ENCODE results near the gene MMGT1. TPM values are rescaled to one million over a fixed set of nuclear protein-coding genes. Genes with fewer than 3 reads are reported as not detected.
"Not testable (repeated sequence)": the region's sequence is repeated elsewhere in the genome, so short reads cannot be mapped to it uniquely, and the experiment has no call there.

Gene MMGT1
- total RNA-seq, 2 experiments from 2014 or later: 8.9 to 17.0 TPM

DNA sequence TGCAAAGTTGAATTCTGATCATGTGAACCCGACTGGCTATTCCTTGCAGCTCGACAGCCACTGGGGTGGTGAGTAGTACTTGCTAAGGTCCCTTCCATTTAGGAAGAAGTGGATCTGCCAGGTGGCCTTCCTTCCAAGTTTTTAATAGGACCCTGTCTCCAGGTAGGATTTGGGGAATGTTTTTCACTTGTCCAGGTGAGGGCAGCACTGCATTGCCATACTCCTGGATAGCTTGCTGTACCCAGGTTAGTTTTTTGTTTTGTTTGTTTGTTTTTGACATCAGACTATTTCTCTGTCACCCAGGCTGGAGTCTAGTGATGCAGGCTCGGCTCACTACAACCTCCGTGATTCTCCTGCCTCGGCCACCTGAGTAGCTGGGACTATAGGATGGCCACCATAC, 50.4 kb downstream of the MMGT1 start:
- Histone ChIP-seq H3K4me2 (ENCODE audit: low read length) (no peak overlapping the region), H3K36me3 (ENCODE audit: insufficient read depth, low read length) (no peaks in the 10 kb centered on the region), H3K9me3 (ENCODE audit: low read length) (no peaks in the 10 kb centered on the region), H3K79me2 (ENCODE audit: insufficient read depth, low read depth, low read length) (no peaks in the 10 kb centered on the region), H3K4me1 (ENCODE audit: insufficient read depth, low read length, poor library complexity, severe bottlenecking) (no peaks in the 10 kb centered on the region), H3K4me3 (ENCODE audit: low read depth, low read length, poor library complexity, severe bottlenecking) (no peak overlapping the region), H4K20me1 (ENCODE audit: insufficient read depth, low read length) (no peaks in the 10 kb centered on the region), H2AFZ (ENCODE audit: low read length) (no peak overlapping the region), H3K27ac (ENCODE audit: low read depth, low read length, poor library complexity, severe bottlenecking) (no peak overlapping the region), H3K9me2 (ENCODE audit: insufficient read depth, low read length) (no peaks in the 10 kb centered on the region)
- POLR2A ChIA-PET: no interaction called here
- BruUV-seq (replicated peaks): no TSS peak
- CTCF ChIA-PET (ENCODE audit: unreplicated experiment): no interaction called here
- peak; percentile 0 for DNase-seq (ENCODE audit: low spot score)
- intact Hi-C loops (cut with micrococcal nuclease; ENCODE audit: unreplicated experiment): no loop called here
- no peak for TF ChIP-seq EZH2phosphoT487 (IDR thresholded peaks at IDR 0.05; ENCODE audit: borderline replicate concordance, low read depth, low read length)
- peak; percentile 54 for TF ChIP-seq CTCF (conservative IDR thresholded peaks at IDR 0.05; ENCODE audit: low read length)

DNA sequence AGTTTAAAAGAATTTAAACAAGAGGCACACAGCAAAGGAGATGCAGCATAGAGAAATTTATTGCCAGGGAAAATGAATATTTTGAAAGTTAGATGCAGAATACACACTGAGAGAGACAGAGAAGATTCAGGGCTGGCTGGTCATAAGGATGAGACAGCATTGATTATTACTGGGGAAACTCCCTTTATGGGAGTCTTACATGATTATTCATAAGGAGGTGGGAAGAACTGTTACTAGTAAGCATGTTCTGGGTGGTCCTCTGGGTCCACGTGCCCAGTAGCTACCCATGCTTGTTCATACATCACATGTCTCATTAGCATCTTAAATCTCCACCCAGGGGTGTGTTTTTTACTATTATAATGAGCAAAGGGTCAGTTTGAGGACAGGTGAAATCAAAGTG, 53.3 kb downstream of the MMGT1 start:
- H3K4me1 ChIP-seq (ENCODE audit: insufficient read depth, low read length, poor library complexity, severe bottlenecking); POLR2A ChIA-PET; intact Hi-C loops (cut with micrococcal nuclease; ENCODE audit: unreplicated experiment); BruUV-seq (replicated peaks); H3K27ac ChIP-seq (ENCODE audit: low read depth, low read length, poor library complexity, severe bottlenecking); H3K36me3 ChIP-seq (ENCODE audit: insufficient read depth, low read length); H2AFZ ChIP-seq (ENCODE audit: low read length); H3K4me3 ChIP-seq (ENCODE audit: low read depth, low read length, poor library complexity, severe bottlenecking); DNase-seq (ENCODE audit: low spot score); H3K4me2 ChIP-seq (ENCODE audit: low read length); H3K9me2 ChIP-seq (ENCODE audit: insufficient read depth, low read length); H3K9me3 ChIP-seq (ENCODE audit: low read length); H4K20me1 ChIP-seq (ENCODE audit: insufficient read depth, low read length); CTCF ChIA-PET (ENCODE audit: unreplicated experiment); H3K79me2 ChIP-seq (ENCODE audit: insufficient read depth, low read depth, low read length): not testable (repeated sequence)

GRCh38 chrX:135914404-135914803, 59.4 kb downstream of the MMGT1 start:
- no peaks in the 10 kb centered on the region for H3K9me3 ChIP-seq (ENCODE audit: low read length)
- POLR2A ChIA-PET: no interaction called here
- H4K20me1 ChIP-seq (ENCODE audit: insufficient read depth, low read length): no peaks in the 10 kb centered on the region
- DNase-seq (ENCODE audit: low spot score): no peak
- intact Hi-C loops (cut with micrococcal nuclease; ENCODE audit: unreplicated experiment): no loop called here
- TF ChIP-seq EZH2phosphoT487 (IDR thresholded peaks at IDR 0.05; ENCODE audit: borderline replicate concordance, low read depth, low read length): no peak
- no peak for TF ChIP-seq CTCF (conservative IDR thresholded peaks at IDR 0.05; ENCODE audit: low read length)
- CTCF ChIA-PET (ENCODE audit: unreplicated experiment): no interaction called here
- no peak overlapping the region for H3K27ac ChIP-seq (ENCODE audit: low read depth, low read length, poor library complexity, severe bottlenecking)
- H2AFZ ChIP-seq (ENCODE audit: low read length): no peak overlapping the region
- H3K4me1 ChIP-seq (ENCODE audit: insufficient read depth, low read length, poor library complexity, severe bottlenecking): no peaks in the 10 kb centered on the region
- H3K4me2 ChIP-seq (ENCODE audit: low read length): no peak overlapping the region
- H3K36me3 ChIP-seq (ENCODE audit: insufficient read depth, low read length): no peaks in the 10 kb centered on the region
- no peaks in the 10 kb centered on the region for H3K9me2 ChIP-seq (ENCODE audit: insufficient read depth, low read length)
- H3K79me2 ChIP-seq (ENCODE audit: insufficient read depth, low read depth, low read length): no peaks in the 10 kb centered on the region
- H3K4me3 ChIP-seq (ENCODE audit: low read depth, low read length, poor library complexity, severe bottlenecking): no peak overlapping the region
- BruUV-seq (replicated peaks): no TSS peak

Other genes starting within 250 kb of the MMGT1 start
- not detected in 2 replicates for gene CT45A3, start 205.8 kb downstream of the MMGT1 start, total RNA-seq (2014; rRNA removed; shearing (Covaris generic))
- gene CT45A3, start 205.8 kb downstream of the MMGT1 start, total RNA-seq (2022): not detected in 2 replicates
- not detected in 2 replicates for gene CT45A5, start 188.5 kb downstream of the MMGT1 start, total RNA-seq (2014; rRNA removed; shearing (Covaris generic))
- gene CT45A5, start 188.5 kb downstream of the MMGT1 start, total RNA-seq (2022): not detected in 2 replicates
- gene CT45A6, start 171.2 kb downstream of the MMGT1 start, total RNA-seq (2014; rRNA removed; shearing (Covaris generic)): not detected in 2 replicates
- not detected in 2 replicates for gene CT45A6, start 171.2 kb downstream of the MMGT1 start, total RNA-seq (2022)
- not detected in 2 replicates for gene CT45A2, start 154.0 kb downstream of the MMGT1 start, total RNA-seq (2014; rRNA removed; shearing (Covaris generic))
- gene CT45A2, start 154.0 kb downstream of the MMGT1 start, total RNA-seq (2022): not detected in 2 replicates
- not detected in 2 replicates for gene CT45A7, start 136.7 kb downstream of the MMGT1 start, total RNA-seq (2014; rRNA removed; shearing (Covaris generic))
- not detected in 2 replicates for gene CT45A7, start 136.7 kb downstream of the MMGT1 start, total RNA-seq (2022)
- not detected in 2 replicates for gene CT45A8, start 119.5 kb downstream of the MMGT1 start, total RNA-seq (2014; rRNA removed; shearing (Covaris generic))
- gene CT45A8, start 119.5 kb downstream of the MMGT1 start, total RNA-seq (2022): not detected in 2 replicates
- not detected in 2 replicates for gene CT45A9, start 102.2 kb downstream of the MMGT1 start, total RNA-seq (2014; rRNA removed; shearing (Covaris generic))
- gene CT45A9, start 102.2 kb downstream of the MMGT1 start, total RNA-seq (2022): not detected in 2 replicates
- not detected in 2 replicates for gene CT45A10, start 80.5 kb downstream of the MMGT1 start, total RNA-seq (2014; rRNA removed; shearing (Covaris generic))
- gene CT45A10, start 80.5 kb downstream of the MMGT1 start, total RNA-seq (2022): not detected in 2 replicates
- not detected in 2 replicates for gene SAGE1, start 80.3 kb downstream of the MMGT1 start, total RNA-seq (2014; rRNA removed; shearing (Covaris generic))
- gene SAGE1, start 80.3 kb downstream of the MMGT1 start, total RNA-seq (2022): not detected in 2 replicates
- 5.9 and 7.7 TPM in 2 replicates for gene SLC9A6, start 11.4 kb upstream of the MMGT1 start, total RNA-seq (2014; rRNA removed; shearing (Covaris generic))
- gene SLC9A6, start 11.4 kb upstream of the MMGT1 start, total RNA-seq (2022): 11.1 and 12.6 TPM in 2 replicates
- gene FHL1, start 173.5 kb upstream of the MMGT1 start, total RNA-seq (2014; rRNA removed; shearing (Covaris generic)): 0.21 TPM in 1 of 2 replicates, not detected in the other
- gene FHL1, start 173.5 kb upstream of the MMGT1 start, total RNA-seq (2022): 1.4 and 2.2 TPM in 2 replicates